Keratinocyte (primary cell): ENCODE data around the gene CD200R1.

ENCODE experiments used
- EZH2 ChIP-seq: IDR thresholded peaks from one replicate; pipeline ENCODE4 v1.6.1; 2012; ENCODE audit warnings: inconsistent platforms, mild to moderate bottlenecking, low read length, moderate library complexity
- TF ChIP-seq, protein P1 (sequence below), 3 experiments: IDR thresholded peaks in 1 of 3; conservative IDR thresholded peaks in 1 of 3; optimal IDR thresholded peaks in 1 of 3; 2 replicates in 2 of 3; 3 replicates in 1 of 3; pipeline versions ENCODE3 to v1.5.1; 2011; ENCODE audit warnings: low read length in 3 of 3, mild to moderate bottlenecking in 3 of 3, moderate library complexity in 2 of 3, control low read depth in 1 of 3, inconsistent platforms in 1 of 3; ENCODE audit not compliant: insufficient read depth in 2 of 3; ENCODE audit errors: extremely low read depth in 1 of 3

DNA sequence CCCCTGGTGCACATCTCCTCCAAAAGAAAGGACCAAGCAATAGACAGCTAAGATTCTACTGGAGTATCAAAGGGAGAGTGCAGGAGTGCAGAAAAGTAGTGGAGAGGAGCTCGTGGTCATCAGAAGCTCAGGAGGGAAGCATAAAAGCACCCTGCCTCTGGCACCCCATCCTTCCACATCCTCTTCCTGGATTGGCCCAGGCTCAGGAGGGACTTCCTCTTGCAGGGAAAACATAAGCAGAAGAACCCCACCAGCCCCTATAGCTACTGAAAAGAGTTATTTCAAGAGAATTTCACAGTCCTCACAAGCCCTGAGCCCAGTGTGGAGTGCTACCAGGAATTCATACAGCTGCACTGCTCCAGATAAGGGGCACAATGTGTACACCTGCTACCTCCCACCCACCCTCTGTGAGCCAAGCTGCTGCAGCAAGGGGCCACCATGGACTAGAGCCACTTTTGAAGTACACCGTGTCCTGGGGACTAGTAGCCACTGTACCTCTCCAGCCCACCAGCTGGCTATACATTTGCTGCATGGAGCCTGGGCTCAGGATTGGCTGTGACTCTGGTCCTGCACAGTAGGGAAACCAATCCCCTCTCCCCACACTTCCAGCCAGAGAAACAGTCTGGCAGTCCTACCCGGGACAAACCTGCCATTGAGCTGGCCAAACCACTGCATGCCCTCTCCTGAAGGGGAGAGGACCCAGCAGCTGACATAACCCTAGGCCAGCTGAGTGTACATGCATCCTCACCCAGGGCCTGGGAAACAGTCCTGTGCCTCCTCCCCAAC is 43.0 kb downstream of the CD200R1 start:
- TF ChIP-seq, protein P1, sequence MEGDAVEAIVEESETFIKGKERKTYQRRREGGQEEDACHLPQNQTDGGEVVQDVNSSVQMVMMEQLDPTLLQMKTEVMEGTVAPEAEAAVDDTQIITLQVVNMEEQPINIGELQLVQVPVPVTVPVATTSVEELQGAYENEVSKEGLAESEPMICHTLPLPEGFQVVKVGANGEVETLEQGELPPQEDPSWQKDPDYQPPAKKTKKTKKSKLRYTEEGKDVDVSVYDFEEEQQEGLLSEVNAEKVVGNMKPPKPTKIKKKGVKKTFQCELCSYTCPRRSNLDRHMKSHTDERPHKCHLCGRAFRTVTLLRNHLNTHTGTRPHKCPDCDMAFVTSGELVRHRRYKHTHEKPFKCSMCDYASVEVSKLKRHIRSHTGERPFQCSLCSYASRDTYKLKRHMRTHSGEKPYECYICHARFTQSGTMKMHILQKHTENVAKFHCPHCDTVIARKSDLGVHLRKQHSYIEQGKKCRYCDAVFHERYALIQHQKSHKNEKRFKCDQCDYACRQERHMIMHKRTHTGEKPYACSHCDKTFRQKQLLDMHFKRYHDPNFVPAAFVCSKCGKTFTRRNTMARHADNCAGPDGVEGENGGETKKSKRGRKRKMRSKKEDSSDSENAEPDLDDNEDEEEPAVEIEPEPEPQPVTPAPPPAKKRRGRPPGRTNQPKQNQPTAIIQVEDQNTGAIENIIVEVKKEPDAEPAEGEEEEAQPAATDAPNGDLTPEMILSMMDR (optimal IDR thresholded peaks at IDR 0.05 in 1 of 3, IDR thresholded peaks at IDR 0.05 in 1 of 3, conservative IDR thresholded peaks at IDR 0.05 in 1 of 3; ENCODE audit: extremely low read depth in 1 of 3, insufficient read depth in 2 of 3, low read length in 3 of 3), result no peak
- no peak for TF ChIP-seq EZH2
